Nephron (organoid): ENCODE measurements around the gene LRRFIP2.

Source experiments
- H3K27ac Mint-ChIP-seq, 3 experiments: 2 replicates each; pipeline ENCODE4 v1.8.0; 2020; ENCODE audit warnings: mixed read lengths in 3 of 3, mild to moderate bottlenecking in 2 of 3, moderate library complexity in 1 of 3
- H3K27me3 Mint-ChIP-seq: 2 replicates; pipeline ENCODE4 v1.8.0; 2021; ENCODE audit warnings: low read depth, mild to moderate bottlenecking, moderate library complexity, mixed read lengths
- H3K36me3 Mint-ChIP-seq: 2 replicates; pipeline ENCODE4 v1.8.0; 2020; ENCODE audit warnings: low read depth, mixed read lengths
- H3K4me1 Mint-ChIP-seq: 2 replicates; pipeline ENCODE4 v1.8.0; 2020; ENCODE audit warnings: mixed read lengths
- H3K4me3 Mint-ChIP-seq, 3 experiments: 2 replicates each; pipeline ENCODE4 v1.8.0; 2020; ENCODE audit warnings: mild to moderate bottlenecking in 3 of 3, mixed read lengths in 3 of 3, moderate library complexity in 2 of 3
- H3K9me3 Mint-ChIP-seq: 2 replicates; pipeline ENCODE4 v1.8.0; 2020; ENCODE audit warnings: mixed read lengths
- TF ChIP-seq, protein P1 (sequence below), 3 experiments: fragments of 200-600 bp; sonication (generic); IDR thresholded peaks; one replicate each; pipeline ENCODE4 v1.5.0; 2021; ENCODE audit warnings: antibody characterized with exemption in 3 of 3; ENCODE audit not compliant: unreplicated experiment in 3 of 3

The LRRFIP2 gene

GRCh38 chr3:37194533-37194932 lies 20.2 kb upstream of the LRRFIP2 start:
- no peaks in the 10 kb centered on the region for H3K27me3 Mint-ChIP-seq

DNA sequence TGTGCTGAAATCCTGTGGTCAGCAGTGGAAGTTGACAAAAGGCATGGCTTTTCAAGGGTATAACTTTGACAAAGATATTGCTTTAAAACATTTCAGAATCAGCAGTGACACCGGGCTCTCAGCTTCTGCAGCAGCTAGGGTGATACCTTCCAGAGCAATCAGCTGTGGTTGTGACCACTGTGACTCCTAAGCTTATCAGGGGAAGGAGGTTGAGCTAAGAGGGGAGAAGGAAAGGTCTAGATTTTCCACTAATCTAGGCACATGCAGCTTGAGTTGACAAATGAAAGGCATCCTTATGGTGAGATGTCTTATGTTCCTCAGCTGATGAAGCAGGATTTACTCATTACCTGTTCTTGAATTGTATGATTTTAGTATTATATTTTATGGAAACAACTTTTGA lies 16.3 kb upstream of the LRRFIP2 start:
- H3K9me3 Mint-ChIP-seq, result no peaks in the 10 kb centered on the region
- no peaks in the 10 kb centered on the region for H3K4me1 Mint-ChIP-seq
- H3K4me3 Mint-ChIP-seq, result no peak overlapping the region
- no peaks in the 10 kb centered on the region for H3K36me3 Mint-ChIP-seq
- H3K27me3 Mint-ChIP-seq, result no peaks in the 10 kb centered on the region
- no peak overlapping the region for H3K27ac Mint-ChIP-seq
- TF ChIP-seq, protein P1, sequence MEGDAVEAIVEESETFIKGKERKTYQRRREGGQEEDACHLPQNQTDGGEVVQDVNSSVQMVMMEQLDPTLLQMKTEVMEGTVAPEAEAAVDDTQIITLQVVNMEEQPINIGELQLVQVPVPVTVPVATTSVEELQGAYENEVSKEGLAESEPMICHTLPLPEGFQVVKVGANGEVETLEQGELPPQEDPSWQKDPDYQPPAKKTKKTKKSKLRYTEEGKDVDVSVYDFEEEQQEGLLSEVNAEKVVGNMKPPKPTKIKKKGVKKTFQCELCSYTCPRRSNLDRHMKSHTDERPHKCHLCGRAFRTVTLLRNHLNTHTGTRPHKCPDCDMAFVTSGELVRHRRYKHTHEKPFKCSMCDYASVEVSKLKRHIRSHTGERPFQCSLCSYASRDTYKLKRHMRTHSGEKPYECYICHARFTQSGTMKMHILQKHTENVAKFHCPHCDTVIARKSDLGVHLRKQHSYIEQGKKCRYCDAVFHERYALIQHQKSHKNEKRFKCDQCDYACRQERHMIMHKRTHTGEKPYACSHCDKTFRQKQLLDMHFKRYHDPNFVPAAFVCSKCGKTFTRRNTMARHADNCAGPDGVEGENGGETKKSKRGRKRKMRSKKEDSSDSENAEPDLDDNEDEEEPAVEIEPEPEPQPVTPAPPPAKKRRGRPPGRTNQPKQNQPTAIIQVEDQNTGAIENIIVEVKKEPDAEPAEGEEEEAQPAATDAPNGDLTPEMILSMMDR (IDR thresholded peaks at IDR 0.05; ENCODE audit: unreplicated experiment in 3 of 3), result no peak

More at GRCh38 chr3:37194533-37194932, 20.2 kb upstream of the LRRFIP2 start:
- Mint-ChIP-seq H3K9me3 (no peaks in the 10 kb centered on the region), H3K36me3 (no peaks in the 10 kb centered on the region), H3K27ac (no peak overlapping the region), H3K4me1 (peaks cover 31% of the 10 kb centered on the region), H3K4me3 (no peak overlapping the region)
- TF ChIP-seq, protein P1 (IDR thresholded peaks at IDR 0.05; ENCODE audit: unreplicated experiment in 3 of 3), result no peak

DNA sequence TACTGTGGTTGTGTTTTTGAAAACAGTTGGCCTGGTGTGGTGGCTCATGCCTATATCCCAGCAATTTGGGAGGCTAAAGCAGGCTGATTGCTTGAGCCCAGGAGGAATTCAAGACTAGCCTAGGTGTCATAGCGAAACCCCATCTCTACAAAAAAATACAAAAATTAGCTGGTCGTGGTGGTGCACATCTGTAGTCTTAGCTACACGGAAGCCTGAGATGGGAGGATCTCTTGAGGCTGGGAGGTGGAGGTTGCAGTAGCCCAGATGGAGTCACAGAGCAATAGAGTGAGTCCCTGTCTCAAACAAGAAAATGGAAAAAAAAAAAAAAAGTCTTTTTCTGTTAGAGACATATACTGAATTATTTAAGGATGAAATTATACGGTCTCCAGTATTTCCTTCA lies 14.7 kb upstream of the LRRFIP2 start:
- no peaks in the 10 kb centered on the region for H3K36me3 Mint-ChIP-seq
- no peak overlapping the region for H3K4me3 Mint-ChIP-seq
- H3K9me3 Mint-ChIP-seq, result no peaks in the 10 kb centered on the region
- TF ChIP-seq, protein P1 (IDR thresholded peaks at IDR 0.05; ENCODE audit: unreplicated experiment in 3 of 3), result no peak
- H3K27me3 Mint-ChIP-seq, result no peaks in the 10 kb centered on the region
- H3K27ac Mint-ChIP-seq, result no peak overlapping the region
- H3K4me1 Mint-ChIP-seq, result no peaks in the 10 kb centered on the region

GRCh38 chr3:37183976-37184375 lies 9.6 kb upstream of the LRRFIP2 start:
- Mint-ChIP-seq H3K9me3 (no peaks in the 10 kb centered on the region), H3K4me1 (no peaks in the 10 kb centered on the region), H3K4me3 (no peak overlapping the region), H3K27ac (no peak overlapping the region), H3K27me3 (no peaks in the 10 kb centered on the region), H3K36me3 (no peaks in the 10 kb centered on the region)
- TF ChIP-seq, protein P1 (IDR thresholded peaks at IDR 0.05; ENCODE audit: unreplicated experiment in 3 of 3), result no peak

DNA sequence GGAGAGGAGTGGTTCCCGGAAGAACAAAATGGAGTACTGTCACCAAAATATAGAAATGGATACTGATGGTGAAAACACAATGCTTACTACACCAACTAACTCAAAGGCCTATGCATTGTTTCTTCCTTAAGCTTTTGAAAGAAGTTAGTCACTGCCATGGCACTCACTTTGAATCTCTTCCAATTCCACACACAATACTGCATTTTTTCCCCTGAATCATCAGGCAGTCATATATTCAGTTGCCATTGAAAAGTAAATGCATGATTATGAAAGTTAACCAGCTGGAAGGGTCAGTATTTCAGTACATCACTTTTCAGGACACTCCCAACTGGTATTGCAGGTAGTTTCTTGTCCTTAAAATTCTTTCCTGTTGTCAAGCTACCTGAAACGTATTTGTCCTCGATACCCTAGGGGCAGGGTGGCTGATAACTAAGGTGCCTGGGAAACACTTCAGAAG lies 9.0 kb upstream of the LRRFIP2 start:
- Mint-ChIP-seq H3K4me1 (no peaks in the 10 kb centered on the region), H3K27me3 (no peaks in the 10 kb centered on the region), H3K9me3 (no peaks in the 10 kb centered on the region), H3K36me3 (no peaks in the 10 kb centered on the region), H3K4me3 (no peak overlapping the region), H3K27ac (no peak overlapping the region)
- TF ChIP-seq, protein P1 (IDR thresholded peaks at IDR 0.05; ENCODE audit: unreplicated experiment in 3 of 3), result no peak

- H3K27ac Mint-ChIP-seq, result no peak overlapping the region
- TF ChIP-seq, protein P1 (IDR thresholded peaks at IDR 0.05; ENCODE audit: unreplicated experiment in 3 of 3), result no peak
Measured at GRCh38 chr3:37182816-37183215, 8.4 kb upstream of the LRRFIP2 start.

More at GRCh38 chr3:37182816-37183215, 8.4 kb upstream of the LRRFIP2 start:
- Mint-ChIP-seq H3K4me3 (no peak overlapping the region), H3K36me3 (no peaks in the 10 kb centered on the region), H3K9me3 (no peaks in the 10 kb centered on the region), H3K4me1 (peaks cover 6% of the 10 kb centered on the region), H3K27me3 (no peaks in the 10 kb centered on the region)
